ENCODE measurements around the gene SERPINB13.
A peak's percentile ranks its signal among the peaks of the same experiment; 100 is the strongest.
"Not testable (repeated sequence)": the region's sequence is repeated elsewhere in the genome, so short reads cannot be mapped to it uniquely, and the experiment has no call there.

SERPINB13 gene

GRCh38 chr18:63590373-63590772, 3.2 kb downstream of the SERPINB13 start:
- no peak for DNase-seq (ENCODE audit: low read depth)

- DNase-seq (ENCODE audit: low read depth): no peak
Measured at GRCh38 chr18:63590966-63591695, 4.0 kb downstream of the SERPINB13 start.

- DNase-seq (ENCODE audit: low read depth): no peak
Measured at GRCh38 chr18:63591725-63592124, 4.6 kb downstream of the SERPINB13 start.

- no peak for DNase-seq (ENCODE audit: low read depth)
Measured at GRCh38 chr18:63592471-63592870, 5.3 kb downstream of the SERPINB13 start.

GRCh38 chr18:63596964-63597363, 9.8 kb downstream of the SERPINB13 start:
- DNase-seq (ENCODE audit: low read depth): no peak

GRCh38 chr18:63603355-63603754, 16.2 kb downstream of the SERPINB13 start:
- DNase-seq (ENCODE audit: low read depth): no peak

- DNase-seq (ENCODE audit: low read depth): peak; percentile 11
Measured at GRCh38 chr18:63603772-63604171, 16.6 kb downstream of the SERPINB13 start.

- DNase-seq (ENCODE audit: low read depth): no peak
Measured at GRCh38 chr18:63604791-63605567, 17.8 kb downstream of the SERPINB13 start.

GRCh38 chr18:63606526-63606925, 19.4 kb downstream of the SERPINB13 start:
- DNase-seq (ENCODE audit: low read depth): peak; percentile 6

GRCh38 chr18:63613420-63613819, 26.3 kb downstream of the SERPINB13 start:
- DNase-seq (ENCODE audit: low read depth): no peak

- DNase-seq (ENCODE audit: low read depth): no peak
Measured at GRCh38 chr18:63617049-63617914, 30.1 kb downstream of the SERPINB13 start.

- DNase-seq (ENCODE audit: low read depth): no peak
Measured at GRCh38 chr18:63617915-63618234, 30.7 kb downstream of the SERPINB13 start.

- DNase-seq (ENCODE audit: low read depth): no peak
Measured at GRCh38 chr18:63619661-63620060, 32.5 kb downstream of the SERPINB13 start.

GRCh38 chr18:63624863-63625262, 37.7 kb downstream of the SERPINB13 start:
- no peak for DNase-seq (ENCODE audit: low read depth)

- DNase-seq (ENCODE audit: low read depth): no peak
Measured at GRCh38 chr18:63626431-63626830, 39.3 kb downstream of the SERPINB13 start.

GRCh38 chr18:63627819-63628218, 40.7 kb downstream of the SERPINB13 start:
- DNase-seq (ENCODE audit: low read depth): no peak

- no peak for DNase-seq (ENCODE audit: low read depth)
Measured at GRCh38 chr18:63637703-63638102, 50.6 kb downstream of the SERPINB13 start.

- not testable (repeated sequence) for DNase-seq (ENCODE audit: low read depth)
Measured at GRCh38 chr18:63641157-63641680, 54.1 kb downstream of the SERPINB13 start.

- not testable (repeated sequence) for DNase-seq (ENCODE audit: low read depth)
Measured at GRCh38 chr18:63642668-63643356, 55.7 kb downstream of the SERPINB13 start.

- not testable (repeated sequence) for DNase-seq (ENCODE audit: low read depth)
Measured at GRCh38 chr18:63644142-63644541, 57.0 kb downstream of the SERPINB13 start, which contains the start of gene SERPINB4. Gene SERPINB4, minus strand, starts transcription at chr18:63644256. Its CDS starts 679 bp downstream, at chr18:63643577.

GRCh38 chr18:63644694-63645093, 57.6 kb downstream of the SERPINB13 start:
- DNase-seq (ENCODE audit: low read depth): not testable (repeated sequence)

GRCh38 chr18:63646936-63647335, 59.8 kb downstream of the SERPINB13 start:
- no peak for DNase-seq (ENCODE audit: low read depth)
